Measurements from ENCODE around the gene EMC6.

The EMC6 gene

DNA sequence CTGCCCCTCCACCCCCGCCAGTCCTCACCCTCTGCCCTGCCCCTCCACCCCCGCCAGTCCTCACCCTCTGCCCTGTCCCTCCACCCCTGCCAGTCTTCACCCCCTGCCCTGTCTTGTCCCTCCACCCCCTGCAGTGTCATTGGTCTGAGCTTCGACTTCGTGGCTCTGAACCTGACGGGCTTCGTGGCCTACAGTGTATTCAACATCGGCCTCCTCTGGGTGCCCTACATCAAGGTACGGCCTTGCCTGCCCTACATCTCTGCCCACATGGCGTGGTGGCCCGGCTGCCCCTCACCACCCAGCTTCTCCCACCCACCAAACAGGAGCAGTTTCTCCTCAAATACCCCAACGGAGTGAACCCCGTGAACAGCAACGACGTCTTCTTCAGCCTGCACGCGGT lies 12.3 kb upstream of the EMC6 start:
- TF ChIP-seq, protein P1, sequence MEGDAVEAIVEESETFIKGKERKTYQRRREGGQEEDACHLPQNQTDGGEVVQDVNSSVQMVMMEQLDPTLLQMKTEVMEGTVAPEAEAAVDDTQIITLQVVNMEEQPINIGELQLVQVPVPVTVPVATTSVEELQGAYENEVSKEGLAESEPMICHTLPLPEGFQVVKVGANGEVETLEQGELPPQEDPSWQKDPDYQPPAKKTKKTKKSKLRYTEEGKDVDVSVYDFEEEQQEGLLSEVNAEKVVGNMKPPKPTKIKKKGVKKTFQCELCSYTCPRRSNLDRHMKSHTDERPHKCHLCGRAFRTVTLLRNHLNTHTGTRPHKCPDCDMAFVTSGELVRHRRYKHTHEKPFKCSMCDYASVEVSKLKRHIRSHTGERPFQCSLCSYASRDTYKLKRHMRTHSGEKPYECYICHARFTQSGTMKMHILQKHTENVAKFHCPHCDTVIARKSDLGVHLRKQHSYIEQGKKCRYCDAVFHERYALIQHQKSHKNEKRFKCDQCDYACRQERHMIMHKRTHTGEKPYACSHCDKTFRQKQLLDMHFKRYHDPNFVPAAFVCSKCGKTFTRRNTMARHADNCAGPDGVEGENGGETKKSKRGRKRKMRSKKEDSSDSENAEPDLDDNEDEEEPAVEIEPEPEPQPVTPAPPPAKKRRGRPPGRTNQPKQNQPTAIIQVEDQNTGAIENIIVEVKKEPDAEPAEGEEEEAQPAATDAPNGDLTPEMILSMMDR (IDR thresholded peaks at IDR 0.05; ENCODE audit: insufficient read depth, low read depth, low read length, missing control alignments) = no peak
- no peak for DNase-seq (ENCODE audit: low read depth)
- H3K4me3 ChIP-seq (ENCODE audit: low read length) = no peak overlapping the region

DNA sequence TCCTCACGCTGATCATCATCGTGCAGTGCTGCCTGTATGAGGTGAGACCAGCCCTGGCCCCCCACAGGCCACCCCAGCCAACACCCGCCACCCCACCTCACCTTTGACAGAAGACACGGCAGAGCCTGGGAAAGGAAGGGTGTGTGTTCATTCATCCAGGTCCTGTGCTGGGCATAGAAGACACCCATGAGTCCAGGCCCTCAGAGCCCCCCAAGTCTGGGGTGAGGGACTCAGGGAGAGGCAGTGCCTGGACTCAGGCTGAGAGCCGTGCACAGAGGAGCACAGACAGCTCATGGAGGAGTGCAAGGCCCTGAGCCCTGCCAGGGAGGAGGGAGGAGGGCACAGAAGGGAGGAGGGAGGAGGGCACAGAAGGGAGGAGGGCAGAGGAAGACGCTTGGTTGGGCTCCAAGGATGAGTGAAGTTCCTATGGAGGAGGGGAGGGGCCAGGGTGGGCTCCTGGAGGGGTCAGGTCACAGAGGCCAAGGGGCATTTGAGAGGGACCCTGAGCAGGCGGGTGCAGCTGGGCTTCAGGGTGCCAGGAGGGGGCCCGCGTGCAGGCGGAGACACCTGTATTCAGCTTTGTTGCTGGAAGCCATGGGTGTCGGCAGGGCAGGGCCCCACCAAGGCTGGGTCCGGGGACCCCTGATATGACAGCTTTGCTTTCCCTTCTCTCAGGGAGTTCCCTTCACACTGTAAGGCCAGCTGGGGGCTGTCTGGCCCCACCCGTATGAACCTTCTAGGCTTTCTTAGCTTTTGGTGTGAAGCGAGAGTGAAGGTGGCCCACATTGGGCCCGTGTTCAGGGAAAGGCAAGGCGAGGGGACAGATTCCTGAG lies 11.6 kb upstream of the EMC6 start:
- TF ChIP-seq, protein P1 (IDR thresholded peaks at IDR 0.05; ENCODE audit: insufficient read depth, low read depth, low read length, missing control alignments) = no peak
- no peak for DNase-seq (ENCODE audit: low read depth)

DNA sequence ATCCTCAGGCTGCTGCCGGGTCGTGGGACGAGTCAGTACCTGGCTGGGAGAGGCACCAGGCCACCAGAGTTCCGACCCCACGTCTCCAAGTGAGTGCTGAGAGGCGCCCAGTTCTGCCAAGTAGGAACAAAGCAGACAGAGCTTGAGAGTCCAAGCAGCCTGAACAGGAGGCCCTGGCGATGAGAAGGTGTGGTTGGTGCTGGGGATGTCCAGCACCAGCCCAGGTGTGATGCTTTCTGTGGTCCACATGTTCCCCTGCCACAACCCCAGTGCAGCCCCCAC lies 11.1 kb upstream of the EMC6 start:
- H3K4me3 ChIP-seq (ENCODE audit: low read length) = no peak overlapping the region
- TF ChIP-seq, protein P1 (IDR thresholded peaks at IDR 0.05; ENCODE audit: insufficient read depth, low read depth, low read length, missing control alignments) = no peak
- no peak for DNase-seq (ENCODE audit: low read depth)

More for the DNA sequence above, 11.6 kb upstream of the EMC6 start:
- no peak overlapping the region for H3K4me3 ChIP-seq (ENCODE audit: low read length)

DNA sequence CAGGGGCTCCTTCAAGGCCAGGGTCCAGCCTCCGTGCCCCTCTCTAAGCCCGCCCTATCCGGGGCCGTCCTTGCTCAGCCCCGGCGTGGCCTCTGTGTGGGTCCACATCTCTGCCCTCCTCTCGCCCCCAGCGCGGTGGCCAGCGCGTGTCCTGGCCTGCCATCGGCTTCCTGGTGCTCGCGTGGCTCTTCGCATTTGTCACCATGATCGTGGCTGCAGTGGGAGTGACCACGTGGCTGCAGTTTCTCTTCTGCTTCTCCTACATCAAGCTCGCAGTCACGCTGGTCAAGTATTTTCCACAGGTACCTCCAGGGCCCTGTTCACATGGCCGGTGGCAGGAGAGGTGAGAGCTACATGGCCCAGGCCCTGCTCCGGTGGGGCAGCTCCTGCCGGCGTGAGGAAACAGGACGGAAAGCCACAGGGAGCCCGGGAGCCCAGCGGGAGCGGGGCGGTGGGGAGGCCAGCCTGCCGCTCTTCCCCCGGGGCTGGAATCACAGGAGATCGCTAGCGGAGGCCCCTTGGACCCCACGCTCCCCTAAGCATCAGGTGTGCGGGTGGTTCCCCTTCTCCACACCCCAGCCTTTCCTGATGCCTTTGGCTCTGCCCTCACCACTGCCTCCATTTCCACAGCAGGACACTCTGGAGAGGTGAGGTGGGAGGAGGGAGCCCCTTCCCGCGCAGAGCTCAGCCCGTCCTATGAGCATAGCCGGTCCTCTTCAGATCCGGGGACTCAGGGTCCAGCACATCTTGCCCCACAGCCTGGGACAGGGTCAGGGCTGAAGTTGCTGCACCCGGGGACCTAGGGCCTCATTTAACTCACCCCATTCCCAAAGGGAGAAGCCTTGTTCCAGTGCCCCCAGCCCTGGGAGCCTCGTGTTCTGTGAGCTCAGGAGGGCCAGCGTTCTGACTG lies 10.5 kb upstream of the EMC6 start:
- TF ChIP-seq, protein P1 (IDR thresholded peaks at IDR 0.05; ENCODE audit: insufficient read depth, low read depth, low read length, missing control alignments) = no peak
- H3K4me3 ChIP-seq (ENCODE audit: low read length) = no peak overlapping the region
- no peak for DNase-seq (ENCODE audit: low read depth)

DNA sequence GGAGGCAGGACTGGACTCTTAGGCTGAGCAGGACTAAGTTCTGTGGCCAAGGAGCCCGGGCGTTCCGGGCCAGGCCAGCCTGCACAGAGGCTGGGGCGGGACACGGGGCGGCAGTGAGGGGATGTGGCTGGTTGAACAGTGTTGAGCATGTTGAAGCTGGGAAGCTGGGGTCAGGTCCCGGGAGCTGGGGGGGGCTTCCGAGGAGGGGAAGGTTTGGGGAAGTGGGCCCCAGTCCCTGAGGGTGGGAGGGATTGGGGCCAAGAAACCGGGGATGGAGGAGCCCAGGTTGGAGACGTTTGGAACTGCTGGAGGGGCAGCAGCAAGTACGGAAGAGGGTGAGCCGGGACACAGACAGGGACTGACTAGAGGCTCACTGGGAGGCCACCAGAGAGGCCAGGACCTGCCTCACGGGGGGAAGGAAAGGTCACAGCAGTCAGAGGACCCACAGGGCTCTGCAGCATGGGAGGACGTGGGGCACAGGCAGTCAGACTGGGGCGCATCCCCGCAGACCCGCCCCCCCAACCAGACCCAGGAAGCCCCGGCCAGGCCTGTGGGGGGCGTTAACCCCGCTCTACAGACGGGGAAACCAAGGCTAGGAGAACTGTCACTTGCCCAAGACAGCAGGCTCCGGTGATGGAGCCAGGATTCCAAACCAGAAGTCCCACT lies 9.7 kb upstream of the EMC6 start:
- no peak overlapping the region for H3K4me3 ChIP-seq (ENCODE audit: low read length)
- TF ChIP-seq, protein P1 (IDR thresholded peaks at IDR 0.05; ENCODE audit: insufficient read depth, low read depth, low read length, missing control alignments) = no peak
- DNase-seq (ENCODE audit: low read depth) = no peak

DNA sequence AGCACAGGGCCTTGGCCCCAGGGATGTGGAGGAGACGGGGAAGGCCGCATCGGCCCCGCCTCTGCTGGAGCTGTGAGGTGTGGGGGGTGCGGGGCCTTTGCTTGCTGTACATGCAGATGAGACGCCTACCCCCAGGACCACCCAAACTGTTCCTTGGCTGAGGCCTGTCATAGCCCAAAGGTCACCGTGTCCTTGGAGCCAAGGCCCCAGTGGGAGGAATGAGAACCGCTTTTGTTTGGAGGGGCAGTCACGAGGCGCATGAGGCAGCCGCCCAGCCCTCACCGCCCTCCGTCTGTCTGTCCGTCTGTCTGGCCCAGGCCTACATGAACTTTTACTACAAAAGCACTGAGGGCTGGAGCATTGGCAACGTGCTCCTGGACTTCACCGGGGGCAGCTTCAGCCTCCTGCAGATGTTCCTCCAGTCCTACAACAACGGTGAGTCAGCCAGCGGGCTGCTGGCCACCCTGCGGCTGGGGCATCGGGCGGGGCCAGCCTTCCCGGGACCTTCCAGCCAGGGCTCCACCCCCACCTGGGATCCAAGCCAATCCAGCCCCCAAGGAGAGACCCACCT lies 9.0 kb upstream of the EMC6 start:
- TF ChIP-seq, protein P1 (IDR thresholded peaks at IDR 0.05; ENCODE audit: insufficient read depth, low read depth, low read length, missing control alignments) = no peak
- DNase-seq (ENCODE audit: low read depth) = peak; percentile 76
- no peak overlapping the region for H3K4me3 ChIP-seq (ENCODE audit: low read length)
